ENCODE data around the gene RYR2. TPM values are rescaled to one million over a fixed set of nuclear protein-coding genes. Genes with fewer than 3 reads are reported as not detected.

The RYR2 gene
- total and polyA plus RNA-seq, 3 donors from 2014 or later, result 5.4 to 9.5 (median 9.1) TPM

DNA sequence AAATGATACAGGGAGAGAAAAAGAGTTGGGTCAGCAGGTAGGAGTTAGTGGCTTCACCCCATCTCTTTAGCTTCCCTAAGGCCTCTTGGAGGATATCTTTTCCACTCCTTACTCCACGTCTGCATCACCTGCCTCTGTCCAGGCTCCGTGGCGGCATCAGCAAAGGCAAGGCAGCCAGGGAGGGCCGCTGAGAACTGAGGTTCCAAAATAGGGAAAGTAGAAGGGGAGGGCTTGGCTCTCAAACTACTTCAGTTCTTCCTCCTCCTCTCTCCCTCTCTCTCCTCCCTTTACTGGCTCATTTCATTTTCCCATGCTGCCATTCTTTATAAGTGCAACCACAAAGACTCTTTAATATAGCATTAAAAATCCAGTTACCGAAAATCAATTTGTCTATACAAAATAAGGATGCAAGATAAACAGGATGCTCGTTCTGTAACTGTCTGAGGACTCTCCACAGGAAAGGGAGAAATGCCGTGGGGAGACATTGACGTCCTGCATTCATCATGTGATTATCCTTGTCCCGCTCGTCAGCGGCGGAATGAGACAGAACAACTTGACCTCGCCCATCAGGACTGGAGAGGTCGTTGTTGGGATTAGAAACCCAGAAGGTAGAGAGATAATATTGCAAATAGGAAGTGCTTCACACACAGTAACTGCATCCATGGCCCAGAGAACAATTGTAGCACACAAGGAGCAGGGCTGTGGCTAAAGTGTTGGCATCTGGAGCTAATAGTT, 34.7 kb upstream of the RYR2 start:
- Histone ChIP-seq H3K27me3 (no peaks in the 10 kb centered on the region), H3K9me3 (no peaks in the 10 kb centered on the region), H3K27ac (no peak overlapping the region), H3K4me3 (no peak overlapping the region), H3K4me1 (no peaks in the 10 kb centered on the region), H3K36me3 (ENCODE audit: low read depth, missing control alignments) (no peaks in the 10 kb centered on the region)
- WGBS, 2 donors, result 79% methylated on average over 14 of the region's 14 CpGs
- no peak for TF ChIP-seq POLR2A (IDR thresholded peaks at IDR 0.05)
- TF ChIP-seq, protein P1, sequence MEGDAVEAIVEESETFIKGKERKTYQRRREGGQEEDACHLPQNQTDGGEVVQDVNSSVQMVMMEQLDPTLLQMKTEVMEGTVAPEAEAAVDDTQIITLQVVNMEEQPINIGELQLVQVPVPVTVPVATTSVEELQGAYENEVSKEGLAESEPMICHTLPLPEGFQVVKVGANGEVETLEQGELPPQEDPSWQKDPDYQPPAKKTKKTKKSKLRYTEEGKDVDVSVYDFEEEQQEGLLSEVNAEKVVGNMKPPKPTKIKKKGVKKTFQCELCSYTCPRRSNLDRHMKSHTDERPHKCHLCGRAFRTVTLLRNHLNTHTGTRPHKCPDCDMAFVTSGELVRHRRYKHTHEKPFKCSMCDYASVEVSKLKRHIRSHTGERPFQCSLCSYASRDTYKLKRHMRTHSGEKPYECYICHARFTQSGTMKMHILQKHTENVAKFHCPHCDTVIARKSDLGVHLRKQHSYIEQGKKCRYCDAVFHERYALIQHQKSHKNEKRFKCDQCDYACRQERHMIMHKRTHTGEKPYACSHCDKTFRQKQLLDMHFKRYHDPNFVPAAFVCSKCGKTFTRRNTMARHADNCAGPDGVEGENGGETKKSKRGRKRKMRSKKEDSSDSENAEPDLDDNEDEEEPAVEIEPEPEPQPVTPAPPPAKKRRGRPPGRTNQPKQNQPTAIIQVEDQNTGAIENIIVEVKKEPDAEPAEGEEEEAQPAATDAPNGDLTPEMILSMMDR (IDR thresholded peaks at IDR 0.05), result no peak
- DNase-seq, result no peak
- intact Hi-C loops (cut with DNase I; ENCODE audit: low total_unique reads), result no loop called here

DNA sequence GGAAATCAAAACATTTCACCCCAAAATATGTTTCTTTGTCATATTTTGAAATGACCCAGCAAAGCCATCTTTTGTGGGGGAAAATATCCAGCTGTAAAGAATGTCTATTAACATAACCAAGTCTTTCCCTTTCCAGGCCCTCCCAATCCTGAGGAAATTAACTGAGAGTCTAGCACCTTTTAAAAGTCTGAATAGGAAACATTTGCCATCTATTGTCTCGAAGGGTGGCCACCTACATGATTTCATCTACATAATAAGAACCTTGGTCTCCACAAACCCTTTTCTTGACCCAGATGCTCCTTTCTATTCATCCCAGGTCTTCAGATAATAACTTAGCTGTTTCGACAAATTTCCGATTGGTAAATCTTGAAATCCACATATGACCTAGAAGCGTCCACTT, 32.4 kb upstream of the RYR2 start:
- no peaks in the 10 kb centered on the region for H3K4me1 ChIP-seq
- no peaks in the 10 kb centered on the region for H3K27me3 ChIP-seq
- H3K4me3 ChIP-seq, result no peak overlapping the region
- H3K27ac ChIP-seq, result no peak overlapping the region
- no peaks in the 10 kb centered on the region for H3K9me3 ChIP-seq
- no peaks in the 10 kb centered on the region for H3K36me3 ChIP-seq (ENCODE audit: low read depth, missing control alignments)
- 91 to 98% methylated on average over 4 of the region's 4 CpGs for WGBS, 2 donors
- intact Hi-C loops (cut with DNase I; ENCODE audit: low total_unique reads), result no loop called here
- no peak for TF ChIP-seq POLR2A (IDR thresholded peaks at IDR 0.05)
- TF ChIP-seq, protein P1 (IDR thresholded peaks at IDR 0.05), result no peak
- no peak for DNase-seq

DNA sequence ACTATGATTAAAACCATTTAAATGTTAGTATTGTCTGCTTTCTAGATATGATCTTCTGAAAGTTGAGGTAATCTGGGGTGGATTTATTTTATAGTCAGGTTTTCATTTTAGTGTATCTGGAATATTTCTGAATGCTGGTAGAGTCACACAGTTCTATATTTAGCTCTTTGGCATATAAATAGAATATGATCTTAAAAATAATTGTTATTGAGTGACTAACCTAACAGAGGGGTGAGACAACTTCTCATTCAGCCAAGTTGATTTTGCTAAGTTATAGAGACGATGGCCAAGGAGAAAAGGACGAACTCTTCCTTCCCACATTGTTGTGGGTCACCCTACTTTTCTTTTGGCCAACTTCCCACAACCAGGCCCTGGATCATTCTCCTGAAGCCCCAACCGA, 30.6 kb upstream of the RYR2 start:
- Histone ChIP-seq H3K4me1 (no peaks in the 10 kb centered on the region), H3K27ac (no peak overlapping the region), H3K36me3 (ENCODE audit: low read depth, missing control alignments) (no peaks in the 10 kb centered on the region), H3K4me3 (no peak overlapping the region), H3K27me3 (no peaks in the 10 kb centered on the region), H3K9me3 (no peaks in the 10 kb centered on the region)
- intact Hi-C loops (cut with DNase I; ENCODE audit: low total_unique reads), result no loop called here
- no peak for TF ChIP-seq POLR2A (IDR thresholded peaks at IDR 0.05)
- TF ChIP-seq, protein P1 (IDR thresholded peaks at IDR 0.05), result no peak
- 76 to 86% methylated on average over 3 of the region's 3 CpGs for WGBS, 2 donors
- no peak for DNase-seq

DNA sequence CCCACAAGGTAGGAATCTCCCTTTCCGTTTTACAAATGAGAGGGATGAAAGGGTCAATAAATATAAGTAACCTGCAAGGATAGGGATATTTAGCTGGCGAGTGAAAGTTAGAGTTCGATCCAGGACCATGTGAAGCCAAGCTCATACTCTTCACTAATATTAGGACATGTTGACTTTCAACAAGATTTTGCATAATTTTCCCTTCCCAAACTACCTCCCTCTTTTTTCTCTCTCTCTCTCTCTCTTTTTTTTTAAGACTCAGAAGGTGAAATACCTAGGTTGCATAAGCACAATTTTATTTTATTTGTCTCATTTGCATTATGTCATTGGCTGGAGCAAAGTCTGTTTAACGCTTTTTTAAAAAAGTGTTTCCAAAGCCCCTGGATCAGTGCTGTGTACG, 29.6 kb upstream of the RYR2 start:
- H3K4me1 ChIP-seq, result no peaks in the 10 kb centered on the region
- WGBS, 2 donors, result 86 to 87% methylated on average over 5 of the region's 5 CpGs
- no peak for DNase-seq
- no peak overlapping the region for H3K4me3 ChIP-seq
- intact Hi-C loops (cut with DNase I; ENCODE audit: low total_unique reads), result no loop called here
- no peak overlapping the region for H3K27ac ChIP-seq
- H3K36me3 ChIP-seq (ENCODE audit: low read depth, missing control alignments), result no peaks in the 10 kb centered on the region
- no peaks in the 10 kb centered on the region for H3K9me3 ChIP-seq
- H3K27me3 ChIP-seq, result no peaks in the 10 kb centered on the region
- TF ChIP-seq, protein P1 (IDR thresholded peaks at IDR 0.05), result no peak
- TF ChIP-seq POLR2A (IDR thresholded peaks at IDR 0.05), result no peak

DNA sequence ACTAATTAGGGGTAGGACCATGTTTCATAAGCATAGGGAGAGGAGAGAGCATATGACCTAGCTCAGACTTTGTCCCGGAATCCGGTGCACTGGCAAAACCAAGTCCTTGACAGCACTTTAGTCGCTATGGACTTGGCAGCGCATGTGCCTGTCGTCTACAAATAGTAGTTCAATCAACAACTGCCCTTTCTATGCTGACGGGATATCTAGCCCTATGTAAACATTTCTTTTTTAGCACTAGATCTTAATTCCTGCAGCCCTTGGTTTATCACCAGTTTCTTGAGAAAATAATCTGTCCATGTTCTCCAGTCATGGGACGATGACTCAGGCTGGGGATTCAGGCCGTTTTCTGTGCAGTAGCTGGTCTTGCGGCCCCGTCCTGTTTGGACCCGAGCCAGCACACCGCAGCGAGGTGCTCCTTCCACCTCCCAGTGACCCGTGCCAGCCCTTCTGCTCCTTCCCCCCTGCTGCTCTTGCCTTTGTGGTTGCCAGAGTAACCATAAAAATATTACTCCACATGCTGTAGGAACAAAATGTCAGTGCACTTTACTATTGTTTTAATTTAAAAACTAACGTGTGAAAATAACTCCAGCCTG, 29.1 kb upstream of the RYR2 start:
- no peaks in the 10 kb centered on the region for H3K4me1 ChIP-seq
- TF ChIP-seq POLR2A (IDR thresholded peaks at IDR 0.05), result no peak
- TF ChIP-seq, protein P1 (IDR thresholded peaks at IDR 0.05), result no peak
- H3K9me3 ChIP-seq, result no peaks in the 10 kb centered on the region
- no peaks in the 10 kb centered on the region for H3K27me3 ChIP-seq
- intact Hi-C loops (cut with DNase I; ENCODE audit: low total_unique reads), result no loop called here
- WGBS, 2 donors, result 64 to 73% methylated on average over 15 of the region's 15 CpGs
- H3K27ac ChIP-seq, result no peak overlapping the region
- DNase-seq, result no peak
- no peaks in the 10 kb centered on the region for H3K36me3 ChIP-seq (ENCODE audit: low read depth, missing control alignments)
- H3K4me3 ChIP-seq, result no peak overlapping the region
